Mammary epithelial cell (primary cell): ENCODE measurements around the gene GTSE1.

Experiments
- CTCF ChIP-seq, 2 donors: IDR thresholded peaks in 1 of 2; conservative IDR thresholded peaks in 1 of 2; 2 replicates each; pipeline ENCODE4 v1.5.1; 2011 to 2012; ENCODE audit warnings: inconsistent platforms in 2 of 2, low read length in 2 of 2, mild to moderate bottlenecking in 2 of 2, control low read depth in 1 of 2, low read depth in 1 of 2; ENCODE audit not compliant: insufficient read depth in 1 of 2; ENCODE audit errors: extremely low read depth in 1 of 2
- EZH2 ChIP-seq: IDR thresholded peaks from 2 replicates; pipeline ENCODE4 v1.6.1; 2012; ENCODE audit warnings: low read length, inconsistent platforms, borderline replicate concordance

GRCh38 chr22:46278656-46279645 lies 17.7 kb upstream of the GTSE1 start:
- no peak for TF ChIP-seq CTCF (conservative IDR thresholded peaks at IDR 0.05 in 1 of 2, IDR thresholded peaks at IDR 0.05 in 1 of 2; ENCODE audit: extremely low read depth in 1 of 2, insufficient read depth in 1 of 2, low read depth in 1 of 2, low read length in 2 of 2)
- no peak for TF ChIP-seq EZH2
